ENCODE results near the gene ATR.
"Not testable (repeated sequence)": the region's sequence is repeated elsewhere in the genome, so short reads cannot be mapped to it uniquely, and the experiment has no call there.

- TF ChIP-seq, protein P1, sequence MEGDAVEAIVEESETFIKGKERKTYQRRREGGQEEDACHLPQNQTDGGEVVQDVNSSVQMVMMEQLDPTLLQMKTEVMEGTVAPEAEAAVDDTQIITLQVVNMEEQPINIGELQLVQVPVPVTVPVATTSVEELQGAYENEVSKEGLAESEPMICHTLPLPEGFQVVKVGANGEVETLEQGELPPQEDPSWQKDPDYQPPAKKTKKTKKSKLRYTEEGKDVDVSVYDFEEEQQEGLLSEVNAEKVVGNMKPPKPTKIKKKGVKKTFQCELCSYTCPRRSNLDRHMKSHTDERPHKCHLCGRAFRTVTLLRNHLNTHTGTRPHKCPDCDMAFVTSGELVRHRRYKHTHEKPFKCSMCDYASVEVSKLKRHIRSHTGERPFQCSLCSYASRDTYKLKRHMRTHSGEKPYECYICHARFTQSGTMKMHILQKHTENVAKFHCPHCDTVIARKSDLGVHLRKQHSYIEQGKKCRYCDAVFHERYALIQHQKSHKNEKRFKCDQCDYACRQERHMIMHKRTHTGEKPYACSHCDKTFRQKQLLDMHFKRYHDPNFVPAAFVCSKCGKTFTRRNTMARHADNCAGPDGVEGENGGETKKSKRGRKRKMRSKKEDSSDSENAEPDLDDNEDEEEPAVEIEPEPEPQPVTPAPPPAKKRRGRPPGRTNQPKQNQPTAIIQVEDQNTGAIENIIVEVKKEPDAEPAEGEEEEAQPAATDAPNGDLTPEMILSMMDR (IDR thresholded peaks at IDR 0.05 in 2 of 3, conservative IDR thresholded peaks at IDR 0.05 in 1 of 3; ENCODE audit: insufficient read depth in 2 of 3, low read depth in 1 of 3, low read length in 3 of 3), result not testable (repeated sequence)
- TF ChIP-seq, protein P2, sequence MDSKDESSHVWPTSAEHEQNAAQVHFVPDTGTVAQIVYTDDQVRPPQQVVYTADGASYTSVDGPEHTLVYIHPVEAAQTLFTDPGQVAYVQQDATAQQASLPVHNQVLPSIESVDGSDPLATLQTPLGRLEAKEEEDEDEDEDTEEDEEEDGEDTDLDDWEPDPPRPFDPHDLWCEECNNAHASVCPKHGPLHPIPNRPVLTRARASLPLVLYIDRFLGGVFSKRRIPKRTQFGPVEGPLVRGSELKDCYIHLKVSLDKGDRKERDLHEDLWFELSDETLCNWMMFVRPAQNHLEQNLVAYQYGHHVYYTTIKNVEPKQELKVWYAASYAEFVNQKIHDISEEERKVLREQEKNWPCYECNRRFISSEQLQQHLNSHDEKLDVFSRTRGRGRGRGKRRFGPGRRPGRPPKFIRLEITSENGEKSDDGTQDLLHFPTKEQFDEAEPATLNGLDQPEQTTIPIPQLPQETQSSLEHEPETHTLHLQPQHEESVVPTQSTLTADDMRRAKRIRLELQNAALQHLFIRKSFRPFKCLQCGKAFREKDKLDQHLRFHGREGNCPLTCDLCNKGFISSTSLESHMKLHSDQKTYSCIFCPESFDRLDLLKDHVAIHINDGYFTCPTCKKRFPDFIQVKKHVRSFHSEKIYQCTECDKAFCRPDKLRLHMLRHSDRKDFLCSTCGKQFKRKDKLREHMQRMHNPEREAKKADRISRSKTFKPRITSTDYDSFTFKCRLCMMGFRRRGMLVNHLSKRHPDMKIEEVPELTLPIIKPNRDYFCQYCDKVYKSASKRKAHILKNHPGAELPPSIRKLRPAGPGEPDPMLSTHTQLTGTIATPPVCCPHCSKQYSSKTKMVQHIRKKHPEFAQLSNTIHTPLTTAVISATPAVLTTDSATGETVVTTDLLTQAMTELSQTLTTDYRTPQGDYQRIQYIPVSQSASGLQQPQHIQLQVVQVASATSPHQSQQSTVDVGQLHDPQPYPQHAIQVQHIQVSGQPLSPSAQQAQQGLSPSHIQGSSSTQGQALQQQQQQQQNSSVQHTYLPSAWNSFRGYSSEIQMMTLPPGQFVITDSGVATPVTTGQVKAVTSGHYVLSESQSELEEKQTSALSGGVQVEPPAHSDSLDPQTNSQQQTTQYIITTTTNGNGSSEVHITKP (IDR thresholded peaks at IDR 0.05; ENCODE audit: partially characterized antibody), result not testable (repeated sequence)
- not testable (repeated sequence) for TF ChIP-seq ZNF639 (CRISPR knock-in tag; conservative IDR thresholded peaks at IDR 0.05 in 1 of 2, IDR thresholded peaks at IDR 0.05 in 1 of 2)
Observed at GRCh38 chr3:142574223-142574622, 4.3 kb downstream of the ATR start.
